ENCODE data around the gene MOK.

GRCh38 chr14:102333795-102334705, 29.1 kb upstream of the MOK start:
- no peak for TF ChIP-seq POLR2A (IDR thresholded peaks at IDR 0.05)
- TF ChIP-seq CTCF (IDR thresholded peaks at IDR 0.05) = no peak
- no peak for TF ChIP-seq POLR2AphosphoS5 (IDR thresholded peaks at IDR 0.05)

Measured in breast epithelium (tissue), 3 donors.